NCI-H2107 (cell line): Measurements from ENCODE around the gene INPP5F.
"Not testable (repeated sequence)": the region's sequence is repeated elsewhere in the genome, so short reads cannot be mapped to it uniquely, and the experiment has no call there.

Experiments
- DNase-seq: peaks from one replicate; lab custom pipeline; 2025; lab: John Stamatoyannopoulos, UW

The INPP5F gene

DNA sequence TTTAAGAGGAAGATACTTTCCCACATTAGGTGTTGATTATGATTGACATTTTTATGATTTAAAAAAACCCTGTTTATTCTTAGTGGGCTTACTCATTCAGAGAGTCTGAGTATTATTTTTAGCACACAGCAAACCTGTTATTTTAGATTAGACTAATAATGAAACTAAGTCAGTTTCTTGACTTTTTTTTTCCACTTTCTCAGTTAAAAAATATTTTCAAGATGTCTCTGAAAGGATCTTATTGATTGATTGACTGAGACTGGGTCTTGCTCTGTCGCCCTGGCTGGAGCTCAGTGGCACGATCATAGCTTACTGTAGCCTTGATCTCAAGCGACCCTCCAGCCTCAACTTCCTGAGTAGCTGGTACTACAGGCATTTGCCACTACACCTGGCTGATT is 20.4 kb upstream of the INPP5F start:
- DNase-seq = no peak

DNA sequence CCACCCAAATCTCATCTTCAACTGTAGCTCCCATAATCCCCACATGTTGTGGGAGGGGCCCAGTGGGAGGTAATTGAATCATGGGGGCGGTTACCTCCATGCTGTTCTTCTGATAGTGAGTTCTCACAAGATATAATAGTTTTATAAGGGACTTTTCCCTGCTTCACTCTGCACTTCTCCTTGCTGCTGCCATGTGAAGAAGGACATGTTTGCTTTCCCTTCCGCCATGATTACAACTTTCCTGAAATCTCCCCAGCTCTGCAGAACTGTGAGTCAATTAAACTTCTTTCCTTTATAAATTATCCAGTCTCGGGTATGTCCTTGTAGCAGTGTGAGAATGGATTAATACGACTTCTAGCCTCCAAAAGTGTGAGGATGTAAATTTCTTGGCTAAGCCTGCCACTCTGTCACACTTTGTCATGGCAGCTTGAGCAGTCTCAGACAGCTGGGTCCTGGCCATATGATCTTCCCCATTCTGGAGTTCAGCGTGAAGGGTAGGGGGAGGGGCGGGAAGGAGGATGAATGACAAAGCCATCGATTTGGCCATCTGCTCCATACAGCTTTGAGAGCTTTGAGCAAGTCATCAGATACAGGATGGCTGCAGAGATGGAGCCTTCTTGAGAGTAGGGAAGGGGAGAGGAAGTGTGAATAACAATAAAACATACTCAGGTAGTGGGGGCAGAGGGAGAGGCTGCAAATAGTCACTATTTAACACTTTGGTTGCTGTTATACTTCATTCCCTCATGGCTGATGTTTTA is 19.1 kb upstream of the INPP5F start:
- no peak for DNase-seq

DNA sequence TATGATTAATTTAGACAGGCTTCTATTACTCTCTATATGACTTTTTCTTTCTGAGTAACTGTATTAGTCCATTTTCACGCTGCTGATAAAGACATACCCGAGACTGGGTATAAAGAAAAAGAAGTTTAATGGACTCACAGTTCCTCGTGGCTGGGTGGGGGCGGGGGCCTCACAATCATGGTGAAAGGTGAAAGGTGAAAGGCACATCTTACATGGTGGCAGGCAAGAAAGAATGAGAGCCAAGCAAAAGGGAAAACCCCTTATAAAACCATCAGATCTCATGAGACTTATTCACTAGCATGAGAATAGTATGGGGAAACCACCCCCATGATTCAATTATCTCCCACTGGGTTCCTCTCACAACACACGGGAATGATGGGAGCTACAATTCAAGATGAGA is 18.5 kb upstream of the INPP5F start:
- not testable (repeated sequence) for DNase-seq

DNA sequence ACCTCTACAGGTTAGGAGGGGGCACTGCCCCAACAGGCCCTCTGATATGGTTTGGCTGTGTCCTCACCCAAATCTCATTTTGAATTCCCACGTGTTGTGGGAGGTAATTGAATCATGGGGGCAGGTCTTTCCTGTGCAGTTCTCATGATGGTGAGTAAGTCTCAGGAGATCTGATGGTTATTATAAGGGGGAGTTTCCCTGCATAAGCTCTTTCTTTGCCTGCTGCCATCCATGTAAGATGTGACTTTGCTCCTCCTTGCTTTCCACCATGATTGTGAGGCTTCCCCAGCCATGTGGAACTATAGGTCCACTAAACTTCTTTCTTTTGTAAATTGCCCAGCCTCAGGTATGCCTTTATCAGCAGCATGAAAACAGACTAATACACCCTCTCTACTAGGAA is 14.9 kb upstream of the INPP5F start:
- DNase-seq = not testable (repeated sequence)

DNA sequence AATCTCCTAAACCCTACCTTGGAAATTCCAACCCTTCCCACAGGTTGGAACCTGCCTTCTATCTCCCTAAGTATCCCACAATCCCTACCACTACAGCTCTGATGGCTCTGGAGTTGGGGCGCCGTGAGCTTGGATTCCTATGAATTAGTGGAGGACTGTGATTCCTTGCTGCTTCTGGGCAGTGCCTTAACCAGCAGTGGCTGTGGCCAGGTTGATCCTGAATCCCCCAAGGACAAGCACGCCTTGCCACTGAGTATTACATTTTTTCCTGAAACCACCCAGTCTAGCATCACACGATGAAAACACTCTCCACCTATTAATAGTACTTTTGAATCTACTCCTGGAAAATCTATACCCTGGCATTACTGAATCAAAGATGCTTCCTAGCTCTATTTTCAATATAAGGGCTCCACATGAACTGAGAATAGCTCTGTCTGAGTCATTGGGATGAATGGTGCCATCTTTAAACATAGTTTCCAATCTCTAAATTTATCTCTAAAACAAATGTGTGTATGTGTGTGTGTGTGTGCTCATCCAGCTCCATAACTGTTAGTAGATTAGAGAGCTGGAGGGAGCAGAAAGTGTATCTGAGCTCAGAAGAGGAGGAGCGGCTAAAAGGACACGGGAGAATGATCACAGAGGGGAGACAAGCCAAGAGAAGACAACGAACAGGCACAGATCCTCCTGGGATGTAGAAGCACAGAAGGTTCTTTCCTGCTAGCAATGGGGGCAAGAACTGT is 11.9 kb upstream of the INPP5F start:
- no peak for DNase-seq

DNA sequence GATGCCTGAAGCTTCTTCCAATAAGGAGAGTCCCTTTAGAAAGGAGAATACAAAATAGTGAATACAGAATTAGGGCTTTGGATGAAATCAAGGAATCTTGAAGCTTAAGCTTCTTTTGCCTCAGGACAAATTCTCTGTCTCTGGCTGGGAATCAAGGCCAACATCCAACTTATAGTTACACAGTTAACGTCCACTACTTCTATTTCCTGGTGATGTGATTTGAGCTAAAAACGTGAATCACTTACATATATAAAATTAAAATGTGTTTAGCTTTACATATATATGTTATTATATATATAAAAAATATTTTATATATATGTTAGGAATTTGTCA is 11.4 kb upstream of the INPP5F start:
- no peak for DNase-seq

DNA sequence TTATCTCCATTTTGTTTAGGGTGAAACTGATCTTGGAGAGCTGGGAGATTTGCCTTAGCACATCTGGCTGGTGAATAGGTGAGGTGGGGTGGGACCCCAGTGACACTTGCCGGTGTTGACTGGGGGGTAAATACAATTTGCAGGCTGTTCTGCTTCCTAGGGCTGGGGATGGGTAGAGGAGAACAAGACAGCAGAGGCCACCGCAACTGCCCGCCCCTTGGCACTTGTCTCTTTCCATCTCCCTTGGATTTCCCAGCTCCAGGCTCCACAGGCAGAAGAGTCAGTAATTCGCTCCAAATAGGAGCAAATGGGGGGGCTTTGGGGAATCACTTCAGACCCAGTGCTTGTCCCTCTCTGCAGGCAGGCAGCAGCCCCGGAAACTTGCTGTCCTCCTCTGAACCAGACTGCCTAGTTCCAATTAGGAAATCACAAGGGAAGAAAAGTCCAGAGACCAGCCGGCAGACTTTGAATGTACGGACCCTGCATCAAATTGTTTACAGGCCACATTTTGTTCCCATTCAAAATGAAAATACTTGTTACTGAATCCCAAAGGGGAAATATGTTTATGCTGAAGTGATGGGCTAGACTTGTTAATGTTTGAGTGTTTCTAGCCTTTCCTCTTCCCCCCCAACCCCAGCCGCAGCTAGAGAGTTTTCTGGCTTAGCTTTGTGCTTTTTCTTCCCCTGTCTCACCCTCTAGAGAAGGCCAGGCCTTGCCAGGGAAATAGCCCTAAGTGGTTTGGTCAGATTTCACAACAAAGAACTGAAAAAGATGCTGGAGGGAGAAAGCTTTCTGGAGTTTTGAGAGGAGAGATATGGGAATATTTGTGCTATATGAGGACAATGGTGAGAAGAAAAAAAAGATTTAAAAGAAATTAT is 10.0 kb upstream of the INPP5F start:
- DNase-seq = no peak

DNA sequence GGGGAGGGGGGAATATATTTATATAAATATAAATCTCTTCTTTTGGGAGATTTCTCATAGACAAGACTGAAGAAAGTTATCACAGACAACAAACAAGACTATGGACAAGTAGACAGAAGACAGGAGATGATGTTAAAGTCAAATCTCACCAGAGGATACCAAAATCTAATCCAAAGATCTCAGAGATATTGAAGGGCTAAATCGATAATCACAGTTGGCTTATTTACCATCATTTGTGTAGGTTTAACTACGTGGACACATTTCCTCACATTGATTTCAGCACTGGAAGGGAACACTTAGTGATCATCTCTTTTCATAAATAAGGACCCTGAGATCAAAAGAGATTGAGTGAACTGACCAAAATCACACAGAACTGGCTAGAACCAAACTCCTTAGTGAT is 2.7 kb upstream of the INPP5F start:
- no peak for DNase-seq

DNA sequence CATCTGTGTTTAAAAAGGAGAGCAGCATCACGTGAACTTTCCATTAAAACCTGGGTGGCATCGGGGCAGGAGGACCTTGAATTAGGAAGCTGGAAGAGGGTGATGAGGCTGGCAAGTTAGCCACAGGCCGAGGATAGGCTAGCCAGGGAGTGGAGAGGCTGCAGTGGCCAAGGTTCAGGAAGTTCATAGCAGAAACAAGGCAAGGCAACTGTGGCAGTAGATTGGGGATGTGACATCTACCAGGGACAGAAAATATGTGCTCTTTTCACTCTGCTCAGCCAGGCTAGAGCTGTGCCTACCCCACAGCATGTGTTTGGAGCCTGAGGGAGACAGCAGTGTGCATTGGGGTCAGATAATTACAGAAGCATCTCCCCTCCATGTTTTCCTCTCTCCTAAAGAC is 2.2 kb upstream of the INPP5F start:
- no peak for DNase-seq

DNA sequence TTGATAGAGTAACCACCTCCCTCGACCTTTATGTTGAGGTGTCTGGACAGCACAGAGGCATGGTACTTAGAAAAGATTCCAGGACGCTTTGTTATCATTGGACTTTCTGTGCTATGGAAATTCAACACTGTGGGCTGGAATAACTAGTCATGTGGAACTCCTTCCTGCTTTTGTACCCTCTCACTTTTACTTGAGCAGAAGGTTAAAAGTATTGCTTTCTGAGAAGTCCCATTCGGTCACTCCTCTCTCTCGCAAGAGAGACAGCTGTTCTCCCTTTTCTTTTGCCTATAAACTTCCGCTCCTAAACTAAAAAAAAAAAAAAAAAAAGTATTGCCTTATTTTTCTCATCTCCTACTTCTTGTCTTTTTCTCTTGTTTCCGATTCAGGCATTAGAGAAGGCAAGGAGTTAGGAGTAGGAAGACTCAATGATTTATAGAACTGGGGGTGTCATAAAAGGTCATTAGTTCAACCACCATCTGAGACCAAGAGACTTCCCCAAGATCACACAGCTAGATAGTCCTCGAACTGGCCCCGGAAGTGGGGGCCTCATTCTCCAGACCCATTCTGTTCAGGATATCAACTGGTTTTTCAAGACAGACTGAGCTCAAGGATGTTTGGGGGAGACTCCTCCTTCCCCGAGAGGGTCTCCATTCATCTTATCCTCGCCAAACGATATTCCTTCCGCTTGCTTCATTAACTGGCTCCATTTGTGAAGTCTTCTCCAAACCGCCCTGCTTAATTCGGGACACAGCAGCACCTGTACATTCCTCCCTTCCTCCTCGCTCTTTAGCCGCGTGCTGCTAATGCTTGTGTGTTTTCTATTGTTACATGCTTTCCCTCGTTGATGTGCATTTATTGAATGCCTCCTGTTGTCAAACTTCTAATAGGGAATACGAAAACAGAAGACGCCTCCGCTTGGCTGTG is 995 bp upstream of the INPP5F start:
- DNase-seq = no peak

DNA sequence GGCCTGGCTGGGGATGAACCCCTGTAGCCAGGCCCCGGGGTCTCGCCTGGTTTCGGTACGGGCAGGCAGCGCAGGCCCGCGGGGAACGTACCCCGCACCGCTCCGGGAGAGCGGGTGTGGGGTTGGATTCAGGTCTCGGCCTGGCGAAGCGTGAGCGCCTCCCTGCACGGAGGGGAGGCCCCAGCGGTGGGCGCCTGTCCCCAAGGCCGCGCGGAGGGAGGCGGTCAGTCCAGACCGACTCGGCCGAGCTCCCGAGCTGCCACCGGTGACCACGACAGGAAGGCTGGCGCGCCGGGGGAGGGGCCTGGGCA is 378 bp upstream of the INPP5F start:
- no peak for DNase-seq

DNA sequence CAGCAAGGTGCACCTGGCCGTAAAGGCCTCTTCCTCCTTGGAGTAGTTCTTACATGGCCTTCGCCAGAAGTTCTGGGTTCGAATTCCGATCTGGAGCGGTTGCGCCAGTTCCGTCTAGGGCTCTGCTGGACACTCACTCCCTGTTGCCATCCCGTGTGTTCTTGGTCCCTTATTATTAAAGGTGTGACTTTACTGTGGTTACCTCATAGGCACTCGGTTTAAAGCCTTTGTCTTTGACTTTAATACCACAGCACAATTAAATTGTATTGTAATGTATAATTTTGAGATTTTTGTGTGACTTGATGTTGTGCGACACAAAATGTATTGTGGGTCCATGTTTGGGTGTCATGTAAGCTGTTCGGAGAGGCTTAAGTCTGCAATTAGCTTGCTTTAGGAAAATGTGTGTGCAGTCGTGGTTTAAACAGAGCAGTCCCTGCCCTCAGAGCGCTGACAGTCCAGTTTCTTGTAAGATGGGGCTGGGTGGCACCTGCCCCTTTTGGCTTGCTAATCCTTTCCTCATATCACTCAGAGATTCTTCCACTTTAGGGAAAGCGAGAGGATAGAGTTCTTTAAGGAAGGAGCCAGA is 919 bp downstream of the INPP5F start:
- DNase-seq = no peak

DNA sequence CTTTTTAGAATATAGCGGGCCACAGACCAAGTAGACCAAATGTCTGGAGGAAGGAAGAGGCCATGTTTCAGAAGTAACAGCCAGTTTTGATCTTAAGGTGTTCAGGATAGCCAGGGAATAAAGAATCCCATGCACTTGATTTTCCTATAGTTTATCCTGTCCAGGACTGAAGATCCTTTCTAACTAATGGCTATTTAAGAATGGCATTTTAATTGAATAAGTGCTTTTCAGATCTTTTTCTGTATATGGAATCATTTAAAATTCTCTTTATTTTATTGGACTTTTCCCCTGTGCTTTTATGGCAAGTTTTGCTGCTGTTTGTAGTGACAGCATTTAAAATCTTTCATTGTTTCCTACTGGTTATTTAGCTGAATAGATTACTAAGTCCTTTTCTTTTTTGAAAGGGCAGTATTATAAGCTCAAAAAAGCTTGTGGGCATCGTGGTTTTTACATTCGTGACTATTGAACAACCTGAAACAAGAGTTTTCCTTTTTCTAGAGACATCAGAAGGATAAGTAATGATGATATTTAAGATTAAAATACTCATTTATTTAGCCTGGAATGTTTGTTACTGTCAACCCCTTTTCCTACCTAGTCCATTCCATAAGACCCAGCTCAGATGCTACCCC is 2.4 kb downstream of the INPP5F start:
- no peak for DNase-seq

DNA sequence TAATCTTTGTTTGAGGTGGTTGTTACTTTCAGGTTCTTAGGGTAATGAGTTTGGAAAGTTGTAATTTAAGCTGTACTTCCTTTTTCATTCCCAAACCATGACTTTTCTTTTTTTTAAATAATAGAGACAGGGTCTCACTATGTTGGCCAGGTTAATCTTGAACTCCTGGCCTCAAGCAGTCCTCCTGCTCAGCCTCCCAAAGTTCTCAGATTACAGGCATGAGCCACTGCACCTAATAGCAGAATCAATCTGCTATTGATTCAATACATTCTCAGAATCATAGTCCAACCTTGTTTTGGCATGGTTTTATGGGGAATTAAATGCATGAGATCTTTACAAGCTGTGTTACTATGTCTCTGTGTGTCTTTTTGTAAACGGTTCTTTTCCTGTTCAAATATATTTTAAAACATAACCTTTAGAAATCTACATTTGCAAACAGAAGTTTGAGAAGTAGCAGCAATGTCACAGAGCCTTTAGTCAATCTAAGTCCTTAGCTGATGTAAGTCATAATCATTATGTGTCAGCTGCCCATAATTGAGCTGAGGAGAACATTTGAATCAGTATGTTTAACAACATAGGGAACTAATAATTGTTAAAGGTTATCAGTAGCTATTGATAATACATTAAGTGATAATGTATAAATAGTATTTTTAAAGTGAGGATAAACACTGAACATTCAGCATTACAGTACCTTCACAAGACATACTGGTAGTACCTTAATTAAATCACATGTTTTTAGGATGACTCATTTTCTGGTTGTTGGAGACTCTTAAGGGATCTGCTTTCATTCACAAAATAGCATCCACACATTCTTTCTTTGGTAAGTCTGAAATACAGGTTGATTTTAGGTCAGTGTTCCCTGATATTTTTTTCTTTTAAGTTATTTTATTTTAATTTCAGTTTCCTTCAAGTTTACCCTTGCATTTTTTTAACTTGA is 8.8 kb downstream of the INPP5F start:
- DNase-seq = no peak

DNA sequence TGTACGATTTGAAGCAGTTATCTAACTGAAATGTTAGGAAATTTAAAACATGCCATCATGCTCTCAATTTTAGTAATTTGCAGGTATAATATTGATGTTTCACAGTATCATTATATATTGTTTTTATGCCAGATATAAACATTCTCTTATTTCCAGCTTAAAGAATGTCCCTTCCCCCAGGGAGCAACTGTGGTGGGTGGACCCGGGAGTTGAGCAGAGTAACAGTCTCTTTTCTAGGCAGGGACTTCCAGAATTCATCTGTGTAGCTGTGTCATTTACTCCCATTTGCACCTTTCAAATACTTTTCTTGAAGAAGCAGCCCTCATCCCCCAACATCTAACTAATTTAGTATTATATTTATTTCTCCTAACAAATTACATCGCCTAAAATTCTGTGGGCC is 9.6 kb downstream of the INPP5F start:
- DNase-seq = no peak

DNA sequence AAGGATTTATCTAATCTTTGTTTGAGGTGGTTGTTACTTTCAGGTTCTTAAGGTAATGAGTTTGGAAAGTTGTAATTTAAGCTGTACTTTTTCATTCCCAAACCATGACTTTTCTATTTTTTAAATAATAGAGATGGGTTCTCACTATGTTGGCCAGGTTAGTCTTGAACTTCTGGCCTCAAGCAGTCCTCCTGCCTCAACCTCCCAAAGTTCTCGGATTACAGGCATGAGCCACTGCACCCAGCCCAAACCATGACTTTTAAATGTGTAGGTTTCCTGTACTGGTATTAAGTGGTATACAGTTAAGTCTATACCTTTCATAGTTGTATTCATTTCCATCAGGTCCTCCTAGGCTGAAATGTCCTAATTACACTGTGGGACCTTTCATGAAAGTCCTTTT is 10.4 kb downstream of the INPP5F start:
- DNase-seq = no peak

DNA sequence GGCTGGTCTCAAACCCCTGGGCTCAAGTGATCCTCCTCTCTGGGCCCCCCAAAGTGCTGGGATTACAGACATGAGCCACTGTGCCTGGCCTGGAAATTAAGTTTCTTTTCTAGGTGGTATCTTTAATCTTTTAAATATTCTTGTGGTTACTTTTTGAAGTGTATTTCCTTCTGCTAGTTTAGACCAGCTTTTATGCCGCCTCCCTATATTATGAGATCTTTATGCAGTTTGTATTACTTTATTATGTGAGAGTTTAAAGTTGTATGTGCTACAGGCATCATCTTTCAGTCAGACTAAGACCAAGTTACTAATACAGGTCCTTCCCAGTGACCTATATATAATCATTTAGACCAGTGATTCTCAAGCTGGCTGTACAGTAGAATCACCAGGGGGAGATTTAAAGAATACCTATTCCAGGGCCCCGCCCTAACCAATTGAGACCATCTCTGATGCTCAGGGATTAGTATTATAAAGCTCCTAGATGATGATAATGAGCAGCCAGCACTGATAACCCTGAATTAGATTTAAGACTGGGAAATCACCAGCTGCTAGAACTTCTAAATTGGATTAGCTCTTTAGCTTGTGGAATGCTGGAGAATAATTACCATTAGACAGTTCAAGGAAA is 11.3 kb downstream of the INPP5F start:
- no peak for DNase-seq

DNA sequence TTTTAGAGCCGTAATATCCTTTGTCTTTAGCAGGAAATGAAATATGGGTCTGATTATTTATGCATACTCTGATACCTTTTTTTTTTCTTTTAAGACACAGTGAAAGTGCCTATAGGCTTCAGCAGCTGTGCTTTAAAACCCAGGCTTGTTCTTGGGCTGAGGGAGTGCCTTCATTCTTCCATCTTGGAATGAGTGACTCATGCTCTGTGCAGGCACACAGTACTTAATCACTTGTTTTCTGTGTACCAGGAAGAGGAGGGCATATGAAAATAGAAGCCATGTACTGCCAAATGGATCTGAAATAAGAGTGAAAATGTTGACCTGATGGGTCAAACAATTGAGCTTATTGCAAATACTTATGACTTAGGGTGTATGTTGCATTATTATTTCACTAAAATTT is 12.0 kb downstream of the INPP5F start:
- no peak for DNase-seq

DNA sequence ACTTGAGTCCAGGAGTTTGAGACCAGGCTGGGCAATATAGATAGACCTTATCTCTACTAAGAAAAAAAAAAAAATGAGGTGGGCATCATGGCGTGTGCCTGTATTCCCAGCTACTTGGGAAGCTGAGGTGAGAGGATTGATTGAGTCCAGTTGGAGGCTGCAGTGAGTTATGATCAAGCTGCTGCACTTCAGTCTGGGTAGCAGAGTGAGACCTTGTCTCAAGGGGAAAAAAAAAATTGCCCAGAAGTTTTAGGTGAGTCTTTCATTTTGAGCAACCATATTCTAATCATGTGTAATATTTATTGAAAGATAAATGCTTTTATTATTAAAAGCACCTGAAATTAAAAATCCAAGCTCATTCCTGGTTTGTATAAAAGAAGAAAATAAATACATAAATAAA is 13.1 kb downstream of the INPP5F start:
- no peak for DNase-seq

DNA sequence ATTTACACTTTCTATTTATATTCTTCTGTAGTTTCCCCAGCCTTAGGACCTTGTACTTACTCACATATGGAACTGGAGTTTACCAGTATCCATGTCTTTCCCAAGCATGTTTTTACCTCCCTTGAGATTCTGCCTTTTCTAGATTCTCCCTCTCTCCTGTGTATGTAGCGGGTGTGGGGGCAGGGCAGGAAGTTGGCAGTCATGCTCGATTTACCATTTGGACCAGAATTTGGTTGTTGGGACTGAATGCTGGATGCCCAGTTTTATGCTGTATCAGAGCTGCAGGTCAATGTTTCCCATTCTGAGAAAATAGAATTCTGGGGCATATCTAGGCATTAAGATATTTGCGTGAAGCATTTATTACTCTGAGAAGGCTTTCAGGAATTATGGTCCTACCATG is 14.2 kb downstream of the INPP5F start:
- DNase-seq = no peak
